ENCODE results near the gene HOXA9.

HOXA9 gene

GRCh38 chr7:27189997-27190748 lies 24.8 kb upstream of the HOXA9 start:
- ATAC-seq = no peak
- no peak for TF ChIP-seq CSRNP3 (CRISPR knock-in tag; IDR thresholded peaks at IDR 0.05)
- TF ChIP-seq RARB (CRISPR knock-in tag; IDR thresholded peaks at IDR 0.05) = no peak
- TF ChIP-seq, protein P1, sequence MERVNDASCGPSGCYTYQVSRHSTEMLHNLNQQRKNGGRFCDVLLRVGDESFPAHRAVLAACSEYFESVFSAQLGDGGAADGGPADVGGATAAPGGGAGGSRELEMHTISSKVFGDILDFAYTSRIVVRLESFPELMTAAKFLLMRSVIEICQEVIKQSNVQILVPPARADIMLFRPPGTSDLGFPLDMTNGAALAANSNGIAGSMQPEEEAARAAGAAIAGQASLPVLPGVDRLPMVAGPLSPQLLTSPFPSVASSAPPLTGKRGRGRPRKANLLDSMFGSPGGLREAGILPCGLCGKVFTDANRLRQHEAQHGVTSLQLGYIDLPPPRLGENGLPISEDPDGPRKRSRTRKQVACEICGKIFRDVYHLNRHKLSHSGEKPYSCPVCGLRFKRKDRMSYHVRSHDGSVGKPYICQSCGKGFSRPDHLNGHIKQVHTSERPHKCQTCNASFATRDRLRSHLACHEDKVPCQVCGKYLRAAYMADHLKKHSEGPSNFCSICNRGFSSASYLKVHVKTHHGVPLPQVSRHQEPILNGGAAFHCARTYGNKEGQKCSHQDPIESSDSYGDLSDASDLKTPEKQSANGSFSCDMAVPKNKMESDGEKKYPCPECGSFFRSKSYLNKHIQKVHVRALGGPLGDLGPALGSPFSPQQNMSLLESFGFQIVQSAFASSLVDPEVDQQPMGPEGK (CRISPR knock-in tag; IDR thresholded peaks at IDR 0.05; ENCODE audit: borderline replicate concordance) = no peak

DNA sequence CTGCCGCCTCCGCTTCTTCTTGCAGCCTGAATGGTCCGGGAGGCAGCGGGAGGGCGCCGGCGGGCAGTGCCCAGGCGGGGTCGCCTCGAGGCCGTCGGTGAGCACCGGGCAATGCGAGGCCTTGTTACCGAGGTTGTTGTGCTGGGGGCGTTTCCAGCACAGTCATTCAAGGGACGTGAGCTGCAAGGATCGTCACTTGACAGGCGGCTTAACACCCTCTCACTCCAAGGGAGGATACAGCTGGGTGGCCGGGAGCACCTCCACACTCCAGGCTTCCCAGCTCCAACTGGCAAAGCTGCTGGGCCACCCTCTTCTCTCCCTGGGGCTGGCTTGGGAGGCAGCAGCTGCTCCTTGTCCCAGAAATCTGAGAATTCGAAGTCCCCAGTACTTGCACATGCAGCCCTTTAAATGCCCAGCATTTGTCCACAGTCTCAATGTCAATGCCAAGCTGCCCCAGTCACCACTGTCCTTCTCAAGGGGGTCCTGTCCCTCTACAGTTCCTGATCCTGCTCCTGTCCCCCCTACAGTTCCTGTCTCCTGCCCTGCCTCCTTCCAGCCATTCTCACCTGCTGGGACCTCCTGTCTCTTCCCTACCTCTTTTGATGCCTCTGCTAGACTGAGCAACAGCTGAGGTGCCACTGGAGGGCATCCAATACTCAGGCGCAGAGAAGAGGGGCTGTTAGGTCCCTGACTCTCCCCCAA lies 24.1 kb upstream of the HOXA9 start:
- peak; percentile 5; the same call in 1 of the 3 replicates for ATAC-seq

DNA sequence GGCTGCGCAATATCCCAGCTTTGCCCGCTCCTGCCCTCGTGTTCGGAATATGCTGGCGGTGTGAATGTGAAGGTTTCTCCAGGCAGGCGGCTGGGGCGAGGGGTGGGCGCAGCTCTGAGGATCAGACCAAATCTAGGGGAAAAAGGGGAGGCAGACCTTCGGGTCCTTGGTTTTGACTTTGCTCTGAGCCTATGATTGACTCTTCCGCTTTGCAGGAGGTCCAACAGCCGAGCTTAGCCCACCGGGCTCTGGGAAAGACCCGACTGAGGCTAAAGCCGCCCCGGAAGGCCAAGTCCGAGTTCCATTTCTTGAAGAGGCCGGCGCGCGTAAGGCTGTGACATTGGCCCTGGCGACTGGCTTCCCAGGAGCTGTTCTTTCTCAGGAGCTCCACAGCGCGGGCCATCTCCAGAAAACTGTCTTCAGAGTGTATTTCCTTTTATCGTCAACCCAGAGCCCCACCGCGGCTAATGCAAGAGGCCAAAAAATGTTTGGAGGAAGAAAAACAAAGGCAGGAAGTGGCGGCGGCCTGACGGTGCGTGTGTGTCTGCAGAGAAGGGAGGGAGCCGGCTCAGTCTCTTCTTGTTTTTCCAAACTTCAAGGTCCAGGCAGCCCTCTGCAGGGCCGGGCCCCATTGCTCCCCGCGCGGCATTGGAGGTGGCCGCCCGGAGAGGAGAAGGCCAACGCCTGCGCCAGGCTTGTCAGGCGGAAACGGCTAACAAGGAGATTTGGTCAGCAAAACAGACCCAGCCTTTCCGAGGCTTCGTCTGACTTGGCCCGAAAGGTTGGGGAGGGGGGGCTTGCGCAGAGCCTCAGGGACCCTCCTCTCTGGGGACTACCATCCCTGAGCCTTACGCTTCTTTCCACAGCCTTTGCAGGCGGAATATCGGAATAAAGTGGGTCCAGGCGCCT lies 23.3 kb upstream of the HOXA9 start:
- peak; percentile 2; the same call in 1 of the 3 replicates for ATAC-seq
- TF ChIP-seq PPARA (CRISPR knock-in tag; IDR thresholded peaks at IDR 0.05; ENCODE audit: borderline replicate concordance) (no peak), OSR1 (CRISPR knock-in tag; IDR thresholded peaks at IDR 0.05) (no peak), CSRNP3 (CRISPR knock-in tag; IDR thresholded peaks at IDR 0.05) (no peak), ZNF565 (CRISPR knock-in tag; conservative IDR thresholded peaks at IDR 0.05; ENCODE audit: low read depth) (no peak), TCF4 (CRISPR knock-in tag; IDR thresholded peaks at IDR 0.05; ENCODE audit: borderline replicate concordance) (no peak), ISL1 (CRISPR knock-in tag; IDR thresholded peaks at IDR 0.05) (no peak), SNAI2 (CRISPR knock-in tag; IDR thresholded peaks at IDR 0.05) (no peak), TOX (CRISPR knock-in tag; IDR thresholded peaks at IDR 0.05; ENCODE audit: borderline replicate concordance) (no peak), BACH2 (CRISPR knock-in tag; IDR thresholded peaks at IDR 0.05; ENCODE audit: borderline replicate concordance) (no peak), CSDC2 (CRISPR knock-in tag; IDR thresholded peaks at IDR 0.05) (no peak)
- TF ChIP-seq, protein P2, sequence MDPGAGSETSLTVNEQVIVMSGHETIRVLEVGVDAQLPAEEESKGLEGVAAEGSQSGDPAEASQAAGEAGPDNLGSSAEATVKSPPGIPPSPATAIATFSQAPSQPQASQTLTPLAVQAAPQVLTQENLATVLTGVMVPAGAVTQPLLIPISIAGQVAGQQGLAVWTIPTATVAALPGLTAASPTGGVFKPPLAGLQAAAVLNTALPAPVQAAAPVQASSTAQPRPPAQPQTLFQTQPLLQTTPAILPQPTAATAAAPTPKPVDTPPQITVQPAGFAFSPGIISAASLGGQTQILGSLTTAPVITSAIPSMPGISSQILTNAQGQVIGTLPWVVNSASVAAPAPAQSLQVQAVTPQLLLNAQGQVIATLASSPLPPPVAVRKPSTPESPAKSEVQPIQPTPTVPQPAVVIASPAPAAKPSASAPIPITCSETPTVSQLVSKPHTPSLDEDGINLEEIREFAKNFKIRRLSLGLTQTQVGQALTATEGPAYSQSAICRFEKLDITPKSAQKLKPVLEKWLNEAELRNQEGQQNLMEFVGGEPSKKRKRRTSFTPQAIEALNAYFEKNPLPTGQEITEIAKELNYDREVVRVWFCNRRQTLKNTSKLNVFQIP (CRISPR knock-in tag; IDR thresholded peaks at IDR 0.05; ENCODE audit: borderline replicate concordance, low read depth) = no peak
- TF ChIP-seq, protein P1 (CRISPR knock-in tag; IDR thresholded peaks at IDR 0.05; ENCODE audit: borderline replicate concordance) = no peak
- TF ChIP-seq, protein P3, sequence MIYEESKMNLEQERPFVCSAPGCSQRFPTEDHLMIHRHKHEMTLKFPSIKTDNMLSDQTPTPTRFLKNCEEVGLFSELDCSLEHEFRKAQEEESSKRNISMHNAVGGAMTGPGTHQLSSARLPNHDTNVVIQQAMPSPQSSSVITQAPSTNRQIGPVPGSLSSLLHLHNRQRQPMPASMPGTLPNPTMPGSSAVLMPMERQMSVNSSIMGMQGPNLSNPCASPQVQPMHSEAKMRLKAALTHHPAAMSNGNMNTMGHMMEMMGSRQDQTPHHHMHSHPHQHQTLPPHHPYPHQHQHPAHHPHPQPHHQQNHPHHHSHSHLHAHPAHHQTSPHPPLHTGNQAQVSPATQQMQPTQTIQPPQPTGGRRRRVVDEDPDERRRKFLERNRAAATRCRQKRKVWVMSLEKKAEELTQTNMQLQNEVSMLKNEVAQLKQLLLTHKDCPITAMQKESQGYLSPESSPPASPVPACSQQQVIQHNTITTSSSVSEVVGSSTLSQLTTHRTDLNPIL (CRISPR knock-in tag; IDR thresholded peaks at IDR 0.05; ENCODE audit: low read depth) = no peak

More for the DNA sequence above, 24.1 kb upstream of the HOXA9 start:
- TF ChIP-seq BACH2 (CRISPR knock-in tag; IDR thresholded peaks at IDR 0.05; ENCODE audit: borderline replicate concordance) (no peak), ESRRG (CRISPR knock-in tag; IDR thresholded peaks at IDR 0.05) (no peak), ZNF565 (CRISPR knock-in tag; conservative IDR thresholded peaks at IDR 0.05; ENCODE audit: low read depth) (no peak), ARNTL (CRISPR knock-in tag; IDR thresholded peaks at IDR 0.05; ENCODE audit: borderline replicate concordance, low read depth) (no peak), SNAI2 (CRISPR knock-in tag; IDR thresholded peaks at IDR 0.05) (no peak), ZNF8 (CRISPR knock-in tag; IDR thresholded peaks at IDR 0.05) (no peak), TCF4 (CRISPR knock-in tag; IDR thresholded peaks at IDR 0.05; ENCODE audit: borderline replicate concordance) (no peak), ISL1 (CRISPR knock-in tag; IDR thresholded peaks at IDR 0.05) (no peak)
- TF ChIP-seq, protein P1 (CRISPR knock-in tag; IDR thresholded peaks at IDR 0.05; ENCODE audit: borderline replicate concordance) = no peak
